Osteoblast (primary cell): ENCODE results near the gene TMEM92. TPM values are rescaled to one million over a fixed set of nuclear protein-coding genes. Genes with fewer than 3 reads are reported as not detected.
A peak's percentile ranks its signal among the peaks of the same experiment; 100 is the strongest.

Experiments used
- DNase-seq: peaks from one replicate; pipeline ENCODE4 v3.0.0; 2011; ENCODE audit warnings: low spot score, mixed read lengths; ENCODE audit not compliant: insufficient read length; ENCODE audit errors: missing footprints
- H2AFZ ChIP-seq: 2 replicates; pipeline ENCODE4 v1.6.0; 2011; ENCODE audit warnings: mild to moderate bottlenecking, low read length
- H3K27ac ChIP-seq: 2 replicates; pipeline ENCODE4 v1.5.1; 2011; ENCODE audit warnings: mild to moderate bottlenecking, low read depth, low read length, moderate library complexity
- H3K27me3 ChIP-seq: 2 replicates; pipeline ENCODE4 v1.6.0; 2012; ENCODE audit warnings: mild to moderate bottlenecking, control low read depth, inconsistent platforms, low read length, moderate library complexity; ENCODE audit not compliant: insufficient read depth
- H3K36me3 ChIP-seq: 2 replicates; pipeline ENCODE4 v1.5.1; 2011; ENCODE audit warnings: mild to moderate bottlenecking, low read length, control low read depth, moderate library complexity; ENCODE audit not compliant: insufficient read depth
- H3K4me1 ChIP-seq: 2 replicates; pipeline ENCODE4 v1.5.1; 2011; ENCODE audit warnings: mild to moderate bottlenecking, low read length, control low read depth, moderate library complexity; ENCODE audit not compliant: insufficient read depth
- H3K4me2 ChIP-seq: 2 replicates; pipeline ENCODE4 v1.6.0; 2011; ENCODE audit warnings: mild to moderate bottlenecking, low read length; ENCODE audit not compliant: insufficient read depth
- H3K4me3 ChIP-seq: fragments of 200-600 bp; sonication (generic); 3 replicates; pipeline ENCODE4 v1.5.1; 2012; ENCODE audit warnings: mild to moderate bottlenecking, low read length, inconsistent platforms; ENCODE audit not compliant: insufficient read depth
- H3K79me2 ChIP-seq: 2 replicates; pipeline ENCODE4 v1.6.0; 2012; ENCODE audit warnings: mild to moderate bottlenecking, low read length, control low read depth, inconsistent platforms; ENCODE audit not compliant: insufficient read depth
- H3K9me3 ChIP-seq: 2 replicates; pipeline ENCODE4 v1.5.1; 2011; ENCODE audit warnings: low read depth, low read length, control low read depth
- H4K20me1 ChIP-seq: 2 replicates; pipeline ENCODE4 v1.6.0; 2012; ENCODE audit warnings: mild to moderate bottlenecking, low read length, control low read depth; ENCODE audit not compliant: insufficient read depth
- total RNA-seq: library from RNA; depleted of rRNA; stranded (reverse); fragments of >200 nt; gene quantifications from 2 replicates; pipeline ENCODE4 v1.2.3, GENCODE V29; 2012
- TF ChIP-seq, protein P1 (sequence below): IDR thresholded peaks from 2 replicates; pipeline ENCODE4 v1.5.1; 2011; ENCODE audit warnings: mild to moderate bottlenecking, low read depth, low read length, moderate library complexity; ENCODE audit errors: extremely low read depth

The TMEM92 gene
- total RNA-seq, 1 donor: 0.36 TPM

DNA sequence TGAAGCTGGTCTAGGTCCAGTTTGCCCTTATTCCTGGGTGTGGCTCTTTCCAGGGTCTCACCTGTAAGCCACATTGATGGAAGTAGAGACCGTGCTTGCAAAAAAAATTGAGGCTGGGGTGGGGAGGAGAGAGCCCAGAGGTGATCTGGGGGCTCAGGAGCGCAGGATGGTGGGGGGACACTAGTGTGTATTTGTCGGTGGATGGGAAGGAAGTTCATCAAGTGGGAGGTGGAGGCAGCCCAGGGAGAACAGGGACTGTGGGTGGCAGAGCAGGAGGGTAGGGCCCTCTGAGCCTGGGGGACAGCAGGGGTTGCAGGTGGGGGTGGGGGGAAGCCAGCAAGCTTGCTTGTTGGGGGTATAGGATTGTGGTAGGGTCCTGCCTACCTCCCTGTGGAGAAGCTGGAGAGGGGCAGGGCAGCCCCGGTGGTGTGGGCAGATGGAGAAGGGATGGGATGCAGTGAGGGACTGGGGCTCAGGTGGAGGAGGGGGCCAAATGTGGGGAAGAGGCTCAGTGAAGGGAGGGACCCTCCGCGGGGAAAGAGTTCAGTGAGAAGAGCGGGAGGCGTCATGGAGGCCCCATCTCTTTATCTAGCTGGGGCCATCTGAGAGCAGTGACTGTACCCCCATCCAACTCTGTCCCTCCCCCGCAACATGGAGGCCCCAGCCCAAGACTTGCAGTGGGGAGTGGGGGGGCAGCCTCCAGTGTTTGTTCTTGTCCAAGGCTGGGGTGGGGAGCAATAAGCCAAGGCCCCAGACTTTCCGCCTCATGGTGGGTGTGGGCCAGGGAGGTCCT is 17.2 kb upstream of the TMEM92 start:
- H2AFZ ChIP-seq: no peak overlapping the region
- no peaks in the 10 kb centered on the region for H3K27me3 ChIP-seq
- no peaks in the 10 kb centered on the region for H4K20me1 ChIP-seq
- peak; percentile 32 for DNase-seq
- no peaks in the 10 kb centered on the region for H3K9me3 ChIP-seq
- no peak overlapping the region for H3K4me2 ChIP-seq
- H3K4me1 ChIP-seq: peaks cover 23% of the 10 kb centered on the region
- no peaks in the 10 kb centered on the region for H3K79me2 ChIP-seq
- H3K4me3 ChIP-seq: no peak overlapping the region
- H3K27ac ChIP-seq: no peak overlapping the region
- H3K36me3 ChIP-seq: no peaks in the 10 kb centered on the region
- TF ChIP-seq, protein P1, sequence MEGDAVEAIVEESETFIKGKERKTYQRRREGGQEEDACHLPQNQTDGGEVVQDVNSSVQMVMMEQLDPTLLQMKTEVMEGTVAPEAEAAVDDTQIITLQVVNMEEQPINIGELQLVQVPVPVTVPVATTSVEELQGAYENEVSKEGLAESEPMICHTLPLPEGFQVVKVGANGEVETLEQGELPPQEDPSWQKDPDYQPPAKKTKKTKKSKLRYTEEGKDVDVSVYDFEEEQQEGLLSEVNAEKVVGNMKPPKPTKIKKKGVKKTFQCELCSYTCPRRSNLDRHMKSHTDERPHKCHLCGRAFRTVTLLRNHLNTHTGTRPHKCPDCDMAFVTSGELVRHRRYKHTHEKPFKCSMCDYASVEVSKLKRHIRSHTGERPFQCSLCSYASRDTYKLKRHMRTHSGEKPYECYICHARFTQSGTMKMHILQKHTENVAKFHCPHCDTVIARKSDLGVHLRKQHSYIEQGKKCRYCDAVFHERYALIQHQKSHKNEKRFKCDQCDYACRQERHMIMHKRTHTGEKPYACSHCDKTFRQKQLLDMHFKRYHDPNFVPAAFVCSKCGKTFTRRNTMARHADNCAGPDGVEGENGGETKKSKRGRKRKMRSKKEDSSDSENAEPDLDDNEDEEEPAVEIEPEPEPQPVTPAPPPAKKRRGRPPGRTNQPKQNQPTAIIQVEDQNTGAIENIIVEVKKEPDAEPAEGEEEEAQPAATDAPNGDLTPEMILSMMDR: no peak

DNA sequence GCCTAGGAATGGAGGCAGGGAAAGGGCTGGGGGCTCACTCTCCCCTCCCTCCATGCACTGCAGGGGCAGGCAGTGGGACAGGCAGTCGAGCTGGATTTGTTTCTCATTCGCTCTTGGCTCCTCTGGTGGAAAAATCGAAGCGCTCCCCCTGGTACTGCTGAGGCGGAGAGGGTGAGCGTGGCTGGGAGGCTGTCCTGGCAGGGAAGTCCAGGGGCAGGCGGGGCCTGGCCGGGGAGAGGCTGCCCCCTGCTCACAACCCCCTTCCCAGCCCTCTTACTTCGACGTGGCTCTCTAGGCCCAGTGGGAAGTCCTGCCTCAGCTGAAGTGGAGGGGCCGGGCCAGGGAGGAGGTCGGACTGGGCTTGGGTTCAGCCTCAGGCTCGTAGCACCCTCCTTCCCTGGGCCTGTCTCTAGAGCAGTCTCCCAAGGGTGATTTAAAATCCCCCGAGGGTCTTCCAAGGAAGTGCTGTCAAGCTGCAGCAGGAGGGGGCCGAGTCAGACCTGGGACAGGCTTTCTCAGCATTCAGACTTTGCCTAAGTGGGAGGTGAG is 16.5 kb upstream of the TMEM92 start:
- Histone ChIP-seq H3K9me3 (no peaks in the 10 kb centered on the region), H3K27me3 (no peaks in the 10 kb centered on the region), H3K4me1 (peaks cover 23% of the 10 kb centered on the region), H3K79me2 (no peaks in the 10 kb centered on the region), H3K27ac (no peak overlapping the region), H3K4me2 (no peak overlapping the region), H3K36me3 (no peaks in the 10 kb centered on the region), H4K20me1 (no peaks in the 10 kb centered on the region), H3K4me3 (no peak overlapping the region), H2AFZ (no peak overlapping the region)
- DNase-seq: peak; percentile 73
- TF ChIP-seq, protein P1: no peak

DNA sequence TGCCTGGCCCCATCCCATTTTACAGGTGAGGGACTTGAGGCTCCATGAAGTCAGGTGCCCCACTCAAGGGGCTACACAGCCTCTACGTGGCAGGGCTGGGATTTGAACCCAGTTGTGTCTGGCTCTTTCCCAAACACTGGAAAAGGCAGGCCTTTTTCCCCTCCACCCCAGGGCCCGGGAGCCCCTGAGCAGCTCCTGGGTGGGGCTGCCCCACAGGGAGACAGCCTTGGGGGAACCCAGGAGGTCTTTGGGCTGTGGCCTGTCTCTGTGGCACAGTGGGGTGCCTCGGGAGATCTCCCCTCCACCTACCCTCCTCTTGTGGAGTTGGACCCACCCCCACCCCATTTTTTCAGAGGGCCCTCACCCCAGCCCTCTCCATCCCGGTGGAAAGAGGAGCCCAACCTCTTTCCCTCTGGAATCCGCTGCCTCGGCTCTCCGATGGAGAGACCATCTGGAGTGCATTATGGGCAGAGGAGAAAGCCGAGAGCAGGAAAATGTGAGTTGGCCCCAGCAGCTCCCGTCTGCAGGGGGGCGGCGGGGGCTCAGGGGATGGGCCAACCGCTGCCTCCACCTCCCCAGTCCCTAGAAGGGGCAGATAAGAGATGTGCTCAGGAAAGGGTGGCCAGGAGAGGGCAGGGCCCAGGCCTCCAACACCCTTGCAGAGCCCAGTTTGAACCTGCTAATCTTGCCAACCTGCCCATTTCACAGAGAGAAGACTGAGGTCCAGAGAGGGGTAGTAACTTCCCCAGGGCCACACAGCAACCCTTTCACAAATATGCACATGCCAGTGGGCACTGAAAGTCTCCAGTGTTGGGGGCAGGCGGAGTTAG is 15.4 kb upstream of the TMEM92 start:
- Histone ChIP-seq H3K27me3 (no peaks in the 10 kb centered on the region), H2AFZ (no peak overlapping the region), H3K9me3 (no peaks in the 10 kb centered on the region), H3K4me1 (peaks cover 29% of the 10 kb centered on the region), H3K4me2 (no peak overlapping the region), H3K79me2 (no peaks in the 10 kb centered on the region), H3K27ac (no peak overlapping the region), H3K36me3 (no peaks in the 10 kb centered on the region), H3K4me3 (no peak overlapping the region), H4K20me1 (no peaks in the 10 kb centered on the region)
- DNase-seq: peak; percentile 94
- TF ChIP-seq, protein P1: no peak
